ENCODE measurements around the gene PNLIPRP2.

DNA sequence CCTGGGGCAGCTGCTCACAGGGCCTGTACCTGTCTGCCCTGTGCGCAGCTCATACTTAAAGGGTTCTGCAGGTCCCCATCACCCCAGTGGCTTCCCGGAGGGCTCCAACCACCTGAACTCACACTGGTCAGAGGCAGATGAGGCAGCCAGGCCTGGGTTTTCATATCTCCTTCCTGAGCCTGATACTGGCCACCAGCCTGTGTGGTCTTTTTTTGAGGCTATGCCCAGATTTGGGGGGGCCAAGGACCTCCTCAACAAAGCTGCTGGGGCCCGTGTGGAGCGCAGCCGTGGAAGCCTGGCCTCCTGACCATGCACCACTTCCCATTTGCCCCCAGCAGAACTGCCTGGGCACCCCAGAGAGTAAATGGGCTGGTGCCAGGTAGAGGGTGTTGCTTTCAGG, 25.7 kb downstream of the PNLIPRP2 start:
- TF ChIP-seq POLR2A (IDR thresholded peaks at IDR 0.05) = no peak
- TF ChIP-seq, protein P1, sequence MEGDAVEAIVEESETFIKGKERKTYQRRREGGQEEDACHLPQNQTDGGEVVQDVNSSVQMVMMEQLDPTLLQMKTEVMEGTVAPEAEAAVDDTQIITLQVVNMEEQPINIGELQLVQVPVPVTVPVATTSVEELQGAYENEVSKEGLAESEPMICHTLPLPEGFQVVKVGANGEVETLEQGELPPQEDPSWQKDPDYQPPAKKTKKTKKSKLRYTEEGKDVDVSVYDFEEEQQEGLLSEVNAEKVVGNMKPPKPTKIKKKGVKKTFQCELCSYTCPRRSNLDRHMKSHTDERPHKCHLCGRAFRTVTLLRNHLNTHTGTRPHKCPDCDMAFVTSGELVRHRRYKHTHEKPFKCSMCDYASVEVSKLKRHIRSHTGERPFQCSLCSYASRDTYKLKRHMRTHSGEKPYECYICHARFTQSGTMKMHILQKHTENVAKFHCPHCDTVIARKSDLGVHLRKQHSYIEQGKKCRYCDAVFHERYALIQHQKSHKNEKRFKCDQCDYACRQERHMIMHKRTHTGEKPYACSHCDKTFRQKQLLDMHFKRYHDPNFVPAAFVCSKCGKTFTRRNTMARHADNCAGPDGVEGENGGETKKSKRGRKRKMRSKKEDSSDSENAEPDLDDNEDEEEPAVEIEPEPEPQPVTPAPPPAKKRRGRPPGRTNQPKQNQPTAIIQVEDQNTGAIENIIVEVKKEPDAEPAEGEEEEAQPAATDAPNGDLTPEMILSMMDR (IDR thresholded peaks at IDR 0.05) = no peak

Data from esophagus squamous epithelium (tissue), 4 donors.